IMR-90 (cell line): Measurements from ENCODE around the gene CCDC122. TPM values are rescaled to one million over a fixed set of nuclear protein-coding genes. Genes with fewer than 3 reads are reported as not detected.

Source experiments
- ATAC-seq: fragments of 200-7000 bp; cut with Tn5 transposase; 2 replicates; pipeline ENCODE4 v1.9.1; 2020; ENCODE audit warnings: low read depth, mild to moderate bottlenecking, moderate library complexity
- BruUV-seq: library from RNA; stranded (reverse); fragments of 400-500 nt; replicated peaks from 2 replicates; lab custom pipeline; 2021; lab: Mats Ljungman, UMichigan
- CTCF ChIA-PET: fragments of 300-600 bp; formaldehyde crosslinking; extraction: SDS; loops from one replicate; lab custom pipeline; 2021; ENCODE audit warnings: antibody characterized with exemption; lab: Yijun Ruan, JAX
- POLR2A ChIA-PET: fragments of 300-600 bp; sonication (Branson Sonifier 250); formaldehyde crosslinking; loops from one replicate; lab custom pipeline; 2022; ENCODE audit warnings: antibody characterized with exemption; ENCODE audit not compliant: unreplicated experiment; lab: Charles Lee
- DNase-seq: peaks from one replicate; pipeline ENCODE4 v3.0.0; 2013
- H2AFZ ChIP-seq: replicated peaks from 2 replicates; pipeline ENCODE3; 2013; ENCODE audit warnings: low read length, mild to moderate bottlenecking; ENCODE audit not compliant: poor library complexity
- H2AK5ac ChIP-seq: 2 replicates; pipeline ENCODE4 v1.6.1; 2013; ENCODE audit warnings: low read depth, low read length, inconsistent platforms
- H2AK9ac ChIP-seq: replicated peaks from 2 replicates; pipeline ENCODE3; 2013; ENCODE audit warnings: mild to moderate bottlenecking, low read depth, low read length, moderate library complexity; ENCODE audit not compliant: poor library complexity
- H2BK120ac ChIP-seq: 2 replicates; pipeline ENCODE4 v1.6.1; 2013; ENCODE audit warnings: low read depth, low read length, inconsistent platforms
- H2BK15ac ChIP-seq: 3 replicates; pipeline ENCODE4 v1.6.1; 2013; ENCODE audit warnings: low read depth, low read length, inconsistent platforms
- H2BK20ac ChIP-seq: 2 replicates; pipeline ENCODE4 v1.6.1; 2013; ENCODE audit warnings: low read depth, mild to moderate bottlenecking, inconsistent platforms, low read length, moderate library complexity
- H2BK5ac ChIP-seq: 2 replicates; pipeline ENCODE4 v1.6.1; 2013; ENCODE audit warnings: mild to moderate bottlenecking, low read depth, low read length, inconsistent platforms; ENCODE audit not compliant: poor library complexity, severe bottlenecking
- H3K14ac ChIP-seq: replicated peaks from 2 replicates; pipeline ENCODE4 v1.6.1; 2013; ENCODE audit warnings: low read depth, low read length, inconsistent platforms
- H3K18ac ChIP-seq: 2 replicates; pipeline ENCODE4 v1.6.1; 2013; ENCODE audit warnings: low read depth, low read length, control low read depth
- H3K23ac ChIP-seq: 2 replicates; pipeline ENCODE4 v1.6.1; 2013; ENCODE audit warnings: low read depth, low read length, inconsistent platforms
- H3K27ac ChIP-seq: 2 replicates; pipeline ENCODE4 v1.5.1; 2013; ENCODE audit warnings: mild to moderate bottlenecking, control low read depth, low read length; ENCODE audit not compliant: insufficient read depth
- H3K27me3 ChIP-seq: 2 replicates; pipeline ENCODE4 v1.6.1; 2013; ENCODE audit warnings: low read length; ENCODE audit not compliant: control insufficient read depth, insufficient read depth
- H3K36me3 ChIP-seq: 2 replicates; pipeline ENCODE4 v1.6.1; 2013; ENCODE audit warnings: low read length, mixed read lengths; ENCODE audit not compliant: control insufficient read depth, insufficient read depth
- H3K4ac ChIP-seq: 2 replicates; pipeline ENCODE4 v1.6.1; 2013; ENCODE audit warnings: low read depth, low read length, inconsistent platforms
- H3K4me1 ChIP-seq: 2 replicates; pipeline ENCODE4 v1.6.1; 2013; ENCODE audit warnings: low read length, mixed read lengths; ENCODE audit not compliant: control insufficient read depth, insufficient read depth
- H3K4me2 ChIP-seq: 2 replicates; pipeline ENCODE4 v1.6.1; 2013; ENCODE audit warnings: low read depth, mild to moderate bottlenecking, control low read depth, low read length, moderate library complexity
- H3K4me3 ChIP-seq: 2 replicates; pipeline ENCODE4 v1.5.1; 2013; ENCODE audit warnings: low read depth, mild to moderate bottlenecking, control low read depth, low read length, moderate library complexity; ENCODE audit not compliant: insufficient read depth
- H3K56ac ChIP-seq: 2 replicates; pipeline ENCODE4 v1.6.1; 2013; ENCODE audit warnings: low read length, inconsistent platforms; ENCODE audit not compliant: insufficient read depth; ENCODE audit errors: extremely low read depth
- H3K79me1 ChIP-seq, 2 experiments: 2 replicates each; pipeline ENCODE4 v1.6.1; 2013; ENCODE audit warnings: low read length in 2 of 2, inconsistent platforms in 1 of 2, low read depth in 1 of 2
- H3K9ac ChIP-seq: 2 replicates; pipeline ENCODE4 v1.6.1; 2013; ENCODE audit warnings: low read depth, low read length, control low read depth
- H3K9me1 ChIP-seq: 2 replicates; pipeline ENCODE4 v1.6.1; 2013; ENCODE audit warnings: low read length, inconsistent platforms; ENCODE audit not compliant: insufficient read depth
- H3K9me3 ChIP-seq: 2 replicates; pipeline ENCODE4 v1.6.1; 2013; ENCODE audit warnings: low read length; ENCODE audit not compliant: control insufficient read depth, insufficient read depth
- H4K20me1 ChIP-seq: 2 replicates; pipeline ENCODE4 v1.6.1; 2013; ENCODE audit warnings: low read length, inconsistent platforms; ENCODE audit not compliant: insufficient read depth
- H4K5ac ChIP-seq: 2 replicates; pipeline ENCODE4 v1.6.1; 2013; ENCODE audit warnings: mild to moderate bottlenecking, low read depth, low read length, control low read depth
- H4K8ac ChIP-seq, 2 experiments: 2 replicates each; pipeline ENCODE4 v1.6.1; 2013; ENCODE audit warnings: low read depth in 2 of 2, low read length in 2 of 2, control low read depth in 1 of 2, inconsistent platforms in 1 of 2
- H4K91ac ChIP-seq: 2 replicates; pipeline ENCODE4 v1.6.1; 2013; ENCODE audit warnings: low read depth, low read length, inconsistent platforms; ENCODE audit not compliant: insufficient read depth
- CEBPB ChIP-seq: IDR thresholded peaks from 2 replicates; pipeline ENCODE4 v1.6.1; 2012; ENCODE audit warnings: low read depth, low read length, improper control_type of control experiment
- CTCF ChIP-seq: conservative IDR thresholded peaks from 2 replicates; pipeline ENCODE4 v1.5.1; 2012; ENCODE audit warnings: mild to moderate bottlenecking, low read depth, low read length, improper control_type of control experiment
- ELK1 ChIP-seq: fragments of 150-350 bp; IDR thresholded peaks from 2 replicates; pipeline ENCODE4 v1.6.1; 2016; ENCODE audit warnings: low read depth, mild to moderate bottlenecking, low read length, moderate library complexity, borderline replicate concordance
- NFE2L2 ChIP-seq: fragments of 150-350 bp; IDR thresholded peaks from 2 replicates; pipeline ENCODE4 v1.6.1; 2016; ENCODE audit warnings: low read depth, mild to moderate bottlenecking, low read length
- RAD21 ChIP-seq: IDR thresholded peaks from 2 replicates; pipeline ENCODE4 v1.6.1; 2012; ENCODE audit warnings: low read length, improper control_type of control experiment
- WGBS, 2 experiments: methylation state at CpG; one replicate each; pipeline versions ENCODE4 v1.1.5 to v1.1.7; 2013; ENCODE audit warnings: missing lambda C conversion rate in 2 of 2; ENCODE audit not compliant: insufficient read length in 1 of 2; ENCODE audit errors: extremely low coverage in 2 of 2; 5-methylcytosine and 5-hydroxymethylcytosine counted together
- dilution Hi-C: fragments of 300-500 bp; cut with HindIII; formaldehyde crosslinking; loops from one replicate; pipeline ENCODE4 v1.14.3; 2018; ENCODE audit warnings: low sequenced_read_pairs; ENCODE audit not compliant: unreplicated experiment
- in situ Hi-C: fragments of 300-500 bp; cut with MboI; formaldehyde crosslinking; loops from 3 replicates; pipeline ENCODE4 v1.14.3; 2019; ENCODE audit warnings: low sequenced_read_pairs, inconsistent platforms, mixed read lengths
- intact Hi-C: fragments of 100-400 bp; cut with micrococcal nuclease; formaldehyde crosslinking; loops from 2 replicates; pipeline ENCODE4 v1.10.0; 2022
- polyA plus RNA-seq, 3 experiments: library from polyadenylated mRNA; depleted of rRNA; stranded (reverse); fragments of >200 nt; gene quantifications; 2 replicates each; pipeline ENCODE4 v1.2.3, GENCODE V29; 2012; ENCODE audit warnings: low replicate concordance in 1 of 3
- total RNA-seq: library from RNA; depleted of rRNA; stranded (reverse); fragments of >200 nt; gene quantifications from 2 replicates; pipeline ENCODE4 v1.2.3, GENCODE V29; 2012

CCDC122 gene
- total and polyA plus RNA-seq, 2 of the 4 experiments (the other 2 are of a cell fraction), result 0.70 to 0.72 TPM

- no CpG with 5 or more reads among the region's 4 CpGs for WGBS, 2 experiments
- no peak overlapping the region; the same call in 1 of the 2 replicates for H4K91ac ChIP-seq
- no peak overlapping the region for H2AK9ac ChIP-seq
- no peaks in the 10 kb centered on the region; the same call in 1 of the 2 replicates for H3K9me3 ChIP-seq
- ATAC-seq (no peak), DNase-seq (no peak)
- TF ChIP-seq NFE2L2 (no peak), CEBPB (no peak), RAD21 (no peak), ELK1 (no peak), CTCF (no peak)
- H3K79me1 ChIP-seq, result no peaks in the 10 kb centered on the region
- no peaks in the 10 kb centered on the region; the same call in 1 of the 2 replicates for H3K4me1 ChIP-seq
- H3K9me1 ChIP-seq, result no peaks in the 10 kb centered on the region
- dilution Hi-C loops (no loop called here), intact Hi-C loops (no loop called here), in situ Hi-C loops (no loop called here)
- no peak overlapping the region for H3K14ac ChIP-seq
- peak overlapping the region; percentile 66 for H2BK20ac ChIP-seq
- H3K9ac ChIP-seq, result no peak overlapping the region
- H4K8ac ChIP-seq, result no peak overlapping the region; a peak in 1 of 4 replicates
- no peaks in the 10 kb centered on the region for H3K36me3 ChIP-seq
- BruUV-seq, result no TSS peak
- no peak overlapping the region for H3K23ac ChIP-seq
- peak overlapping the region; percentile 1 for H2BK5ac ChIP-seq
- H3K4ac ChIP-seq, result no peak overlapping the region; the same call in 1 of the 2 replicates
- peak overlapping the region; percentile 61; the same call in 1 of the 2 replicates for H3K18ac ChIP-seq
- H2AK5ac ChIP-seq, result peak overlapping the region; percentile 80; the same call in 1 of the 2 replicates
- CTCF ChIA-PET, result no interaction called here
- POLR2A ChIA-PET, result no interaction called here
- peak overlapping the region; percentile 57; the same call in 1 of the 2 replicates for H2BK120ac ChIP-seq
- H3K27ac ChIP-seq, result peak overlapping the region; percentile 16; the same call in 1 of the 2 replicates
- H3K27me3 ChIP-seq, result no peaks in the 10 kb centered on the region
- peak overlapping the region; percentile 81; the same call in 1 of the 2 replicates for H4K5ac ChIP-seq
- H3K4me3 ChIP-seq, result no peak overlapping the region
- no peaks in the 10 kb centered on the region for H4K20me1 ChIP-seq
- H2AFZ ChIP-seq, result no peak overlapping the region
- no peak overlapping the region; the same call in 2 of the 3 replicates for H2BK15ac ChIP-seq
- H3K4me2 ChIP-seq, result no peak overlapping the region
- no peak overlapping the region for H3K56ac ChIP-seq
These were observed 14.6 kb downstream of the CCDC122 start for GRCh38 chr13:43864921-43865320.
